Measurements from ENCODE around the gene PGRMC1. TPM values are rescaled to one million over a fixed set of nuclear protein-coding genes. Genes with fewer than 3 reads are reported as not detected.
A peak's percentile ranks its signal among the peaks of the same experiment; 100 is the strongest.

Gene PGRMC1
- total and polyA plus RNA-seq, 12 donors, result 82.8 to 745 (median 249) TPM

- Histone ChIP-seq H3K36me3 (replicated peaks in 1 of 2) (no peaks in the 10 kb centered on the region), H3K9me3 (replicated peaks in 1 of 3) (no peaks in the 10 kb centered on the region), H3K4me3 (no peak overlapping the region), H3K4me1 (replicated peaks in 1 of 2) (no peaks in the 10 kb centered on the region), H3K27me3 (peaks cover 4% of the 10 kb centered on the region), H3K27ac (no peak overlapping the region)
- 19 to 32% (median 26%) methylated on average over 3 of the region's 3 CpGs for whole genome bisulfite sequencing, 4 donors
- no peak for DNase-seq
- no peak for TF ChIP-seq CTCF (IDR thresholded peaks at IDR 0.05)
- no peak for TF ChIP-seq POLR2A (IDR thresholded peaks at IDR 0.05)
- intact Hi-C loops (cut with DNase I), result no loop called here
Measured at GRCh38 chrX:119226446-119226845, 9.6 kb upstream of the PGRMC1 start.

DNA sequence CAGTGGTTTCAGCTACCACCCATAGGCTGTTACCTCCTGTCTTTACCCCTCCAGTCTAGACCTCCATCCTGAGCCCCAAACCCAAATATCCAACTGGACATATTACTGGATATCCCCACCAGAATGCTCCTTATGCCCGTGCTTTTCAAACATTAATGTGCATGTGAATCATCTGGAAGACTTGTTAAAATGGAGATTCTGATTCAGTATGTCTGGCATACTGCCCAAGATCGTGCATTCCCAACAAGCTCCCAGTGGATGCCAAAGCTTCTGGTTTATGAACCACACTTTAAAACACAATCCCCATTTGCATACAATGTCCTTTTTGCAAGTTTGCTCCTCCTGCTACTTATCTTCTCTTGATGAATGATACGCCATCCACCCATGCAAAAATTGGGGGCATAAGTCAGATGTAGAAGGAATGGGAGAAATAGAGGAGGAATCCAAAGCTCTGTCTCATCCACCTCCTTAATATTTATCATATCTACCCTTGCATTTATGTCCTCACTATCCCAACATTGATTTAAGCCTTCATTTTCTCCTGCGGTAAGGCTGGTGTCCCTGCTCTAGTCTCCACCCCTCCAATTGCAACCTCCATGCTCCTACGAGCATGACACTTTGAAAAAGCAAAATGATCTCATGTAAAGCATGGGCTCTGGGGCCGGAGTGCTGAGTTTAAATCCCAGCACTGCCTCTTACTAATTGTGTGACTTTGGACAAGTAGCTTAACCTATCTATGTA is 7.4 kb upstream of the PGRMC1 start:
- intact Hi-C loops (cut with DNase I), result no loop called here
- WGBS, 4 donors, result 47 to 62% (median 50%) methylated on average over 6 of the region's 6 CpGs

GRCh38 chrX:119229253-119229615 is 6.9 kb upstream of the PGRMC1 start:
- TF ChIP-seq POLR2A (IDR thresholded peaks at IDR 0.05), result no peak
- no peak for TF ChIP-seq CTCF (IDR thresholded peaks at IDR 0.05)
- Histone ChIP-seq H3K4me3 (no peak overlapping the region), H3K27me3 (no peaks in the 10 kb centered on the region), H3K4me1 (replicated peaks in 1 of 2) (no peaks in the 10 kb centered on the region), H3K9me3 (replicated peaks in 1 of 3) (no peaks in the 10 kb centered on the region), H3K36me3 (replicated peaks in 1 of 2) (no peaks in the 10 kb centered on the region), H3K27ac (no peak overlapping the region)
- DNase-seq, result no peak
- intact Hi-C loops (cut with DNase I), result no loop called here

More for the DNA sequence above, 7.4 kb upstream of the PGRMC1 start:
- peak; percentile 44 to 62 (median 58) for DNase-seq
- no peak for TF ChIP-seq CTCF (IDR thresholded peaks at IDR 0.05)
- TF ChIP-seq POLR2A (IDR thresholded peaks at IDR 0.05), result no peak
- Histone ChIP-seq H3K9me3 (replicated peaks in 1 of 3) (no peaks in the 10 kb centered on the region), H3K36me3 (replicated peaks in 1 of 2) (no peaks in the 10 kb centered on the region), H3K4me3 (no peak overlapping the region), H3K27me3 (no peaks in the 10 kb centered on the region), H3K27ac (peak overlapping the region in 2 of 5 donors; percentile 64 to 65), H3K4me1 (replicated peaks in 1 of 2) (no peaks in the 10 kb centered on the region)

- 61 to 100% (median 89%) methylated on average over 2 of the region's 2 CpGs for WGBS, 4 donors
- Histone ChIP-seq H3K4me3 (no peak overlapping the region), H3K27ac (no peak overlapping the region), H3K27me3 (peaks cover 2% of the 10 kb centered on the region), H3K9me3 (replicated peaks in 1 of 3) (no peaks in the 10 kb centered on the region), H3K4me1 (replicated peaks in 1 of 2) (peaks cover 0 to 4% of the 10 kb centered on the region in 2 donors), H3K36me3 (replicated peaks in 1 of 2) (no peaks in the 10 kb centered on the region)
- no peak for DNase-seq
- intact Hi-C loops (cut with DNase I), result no loop called here
- no peak for TF ChIP-seq CTCF (IDR thresholded peaks at IDR 0.05)
- no peak for TF ChIP-seq POLR2A (IDR thresholded peaks at IDR 0.05)
Measured at GRCh38 chrX:119230850-119231249, 5.2 kb upstream of the PGRMC1 start.

All from adrenal gland (tissue), 12 donors.